CD8-positive, alpha-beta memory T cell (primary cell): Measurements from ENCODE around the gene MYCN. TPM values are rescaled to one million over a fixed set of nuclear protein-coding genes. Genes with fewer than 3 reads are reported as not detected.

ENCODE experiments used
- CTCF ChIA-PET: fragments of 350-600 bp; sonication (Branson Sonifier 250); formaldehyde crosslinking; loops from one replicate; lab custom pipeline; 2021; ENCODE audit warnings: antibody characterized with exemption; lab: Charles Lee
- POLR2A ChIA-PET: fragments of 350-600 bp; sonication (Branson Sonifier 250); formaldehyde crosslinking; loops from one replicate; lab custom pipeline; 2021; ENCODE audit warnings: antibody characterized with exemption; lab: Charles Lee
- DNase-seq, 5 donors: peaks; one replicate each; pipeline versions ENCODE4 v3.0.0 to v3.0.0-alpha.2; 2020 to 2022; ENCODE audit warnings: mixed read lengths in 1 of 5
- H3K27ac ChIP-seq: one replicate; pipeline ENCODE4 v1.7.0; 2013; ENCODE audit warnings: low read depth, mild to moderate bottlenecking, low read length, moderate library complexity
- H3K27me3 ChIP-seq: 2 replicates; pipeline ENCODE4 v1.7.0; 2013; ENCODE audit warnings: low read length, mild to moderate bottlenecking; ENCODE audit not compliant: insufficient read depth, poor library complexity, severe bottlenecking
- H3K36me3 ChIP-seq: 2 replicates; pipeline ENCODE4 v1.7.0; 2013; ENCODE audit warnings: mild to moderate bottlenecking, low read length, moderate library complexity; ENCODE audit not compliant: insufficient read depth
- H3K4me1 ChIP-seq: 2 replicates; pipeline ENCODE4 v1.7.0; 2013; ENCODE audit warnings: mild to moderate bottlenecking, low read length, moderate library complexity; ENCODE audit not compliant: insufficient read depth
- H3K4me3 ChIP-seq: 2 replicates; pipeline ENCODE4 v1.7.0; 2013; ENCODE audit warnings: mild to moderate bottlenecking, low read length
- H3K9me3 ChIP-seq: 2 replicates; pipeline ENCODE4 v1.7.0; 2013; ENCODE audit warnings: mild to moderate bottlenecking, low read length
- H3K27ac Mint-ChIP-seq, 8 donors: one replicate each; pipeline ENCODE4 v1.8.0; 2020 to 2021; ENCODE audit warnings: mixed read lengths in 8 of 8, mild to moderate bottlenecking in 6 of 8, inconsistent platforms in 3 of 8, moderate library complexity in 3 of 8
- H3K27me3 Mint-ChIP-seq, 2 donors: one replicate each; pipeline ENCODE4 v1.8.0; 2020 to 2021; ENCODE audit warnings: mixed read lengths in 2 of 2, mild to moderate bottlenecking in 1 of 2, moderate library complexity in 1 of 2
- H3K36me3 Mint-ChIP-seq, 3 donors: one replicate each; pipeline ENCODE4 v1.8.0; 2020 to 2021; ENCODE audit warnings: mixed read lengths in 3 of 3, inconsistent platforms in 1 of 3, mild to moderate bottlenecking in 1 of 3
- H3K4me1 Mint-ChIP-seq, 3 donors: one replicate each; pipeline ENCODE4 v1.8.0; 2020 to 2021; ENCODE audit warnings: mixed read lengths in 3 of 3, inconsistent platforms in 1 of 3, mild to moderate bottlenecking in 1 of 3
- H3K4me3 Mint-ChIP-seq, 7 donors: one replicate each; pipeline ENCODE4 v1.8.0; 2020 to 2021; ENCODE audit warnings: mixed read lengths in 7 of 7, mild to moderate bottlenecking in 6 of 7, moderate library complexity in 4 of 7, inconsistent platforms in 2 of 7
- H3K9me3 Mint-ChIP-seq, 5 donors: one replicate each; pipeline ENCODE4 v1.8.0; 2020 to 2022; ENCODE audit warnings: mixed read lengths in 5 of 5, mild to moderate bottlenecking in 3 of 5, moderate library complexity in 2 of 5, inconsistent platforms in 1 of 5
- polyA plus RNA-seq: library from polyadenylated mRNA; unstranded; fragments of 300-500 nt; fragmentation: Illumina TruSeq; gene quantifications from one replicate; pipeline ENCODE4 v1.2.3, GENCODE V29; 2021
- total RNA-seq, 2 experiments: library from RNA; stranded (reverse); gene quantifications; one replicate each; pipeline ENCODE4 v1.2.3, GENCODE V29; 2021

The MYCN gene
- total and polyA plus RNA-seq, 3 experiments from 2014 or later, result not detected

GRCh38 chr2:15952451-15953146 is 12.2 kb downstream of the MYCN start:
- Histone ChIP-seq H3K4me1 (no peaks in the 10 kb centered on the region), H3K36me3 (no peaks in the 10 kb centered on the region), H3K9me3 (no peaks in the 10 kb centered on the region), H3K27me3 (no peaks in the 10 kb centered on the region), H3K27ac (no peak overlapping the region), H3K4me3 (no peak overlapping the region)
- H3K4me1 Mint-ChIP-seq, result no peaks in the 10 kb centered on the region
- H3K36me3 Mint-ChIP-seq, result peaks cover 0 to 3% (median 0%) of the 10 kb centered on the region in 3 donors
- H3K9me3 Mint-ChIP-seq, result peaks cover 0 to 3% (median 0%) of the 10 kb centered on the region in 5 donors
- CTCF ChIA-PET, result no interaction called here
- no peak overlapping the region for H3K27ac Mint-ChIP-seq
- DNase-seq, result no peak
- peaks cover 8 to 10% of the 10 kb centered on the region in 2 donors for H3K27me3 Mint-ChIP-seq
- H3K4me3 Mint-ChIP-seq, result no peak overlapping the region
- POLR2A ChIA-PET, result no interaction called here

GRCh38 chr2:15953147-15953630 is 12.8 kb downstream of the MYCN start:
- Histone ChIP-seq H3K9me3 (no peaks in the 10 kb centered on the region), H3K4me3 (no peak overlapping the region), H3K4me1 (no peaks in the 10 kb centered on the region), H3K36me3 (no peaks in the 10 kb centered on the region), H3K27ac (no peak overlapping the region), H3K27me3 (no peaks in the 10 kb centered on the region)
- Mint-ChIP-seq H3K4me3 (no peak overlapping the region), H3K36me3 (peaks cover 0 to 3% (median 0%) of the 10 kb centered on the region in 3 donors), H3K27ac (no peak overlapping the region), H3K4me1 (no peaks in the 10 kb centered on the region), H3K9me3 (peaks cover 0 to 3% (median 0%) of the 10 kb centered on the region in 5 donors), H3K27me3 (peaks cover 8 to 12% of the 10 kb centered on the region in 2 donors)
- ChIA-PET CTCF (no interaction called here), POLR2A (no interaction called here)
- no peak for DNase-seq

GRCh38 chr2:15953891-15954680 is 13.7 kb downstream of the MYCN start:
- H3K4me1 Mint-ChIP-seq, result no peaks in the 10 kb centered on the region
- no peak overlapping the region for H3K27ac ChIP-seq
- POLR2A ChIA-PET, result no interaction called here

GRCh38 chr2:15954761-15955160 is 14.4 kb downstream of the MYCN start:
- Histone ChIP-seq H3K27ac (no peak overlapping the region), H3K4me3 (no peak overlapping the region), H3K36me3 (no peaks in the 10 kb centered on the region), H3K27me3 (no peaks in the 10 kb centered on the region), H3K9me3 (no peaks in the 10 kb centered on the region), H3K4me1 (no peaks in the 10 kb centered on the region)
- no peak overlapping the region for H3K4me3 Mint-ChIP-seq
- no peak for DNase-seq
- H3K4me1 Mint-ChIP-seq, result no peaks in the 10 kb centered on the region
- H3K27ac Mint-ChIP-seq, result no peak overlapping the region
- POLR2A ChIA-PET, result no interaction called here
- peaks cover 0 to 4% (median 0%) of the 10 kb centered on the region in 5 donors for H3K9me3 Mint-ChIP-seq
- H3K36me3 Mint-ChIP-seq, result no peaks in the 10 kb centered on the region
- CTCF ChIA-PET, result no interaction called here
- H3K27me3 Mint-ChIP-seq, result peaks cover 3 to 9% of the 10 kb centered on the region in 2 donors

More at GRCh38 chr2:15953891-15954680, 13.7 kb downstream of the MYCN start:
- CTCF ChIA-PET, result no interaction called here
- Mint-ChIP-seq H3K36me3 (peaks cover 0 to 3% (median 0%) of the 10 kb centered on the region in 3 donors), H3K27me3 (peaks cover 8 to 15% of the 10 kb centered on the region in 2 donors), H3K4me3 (no peak overlapping the region), H3K27ac (no peak overlapping the region), H3K9me3 (peaks cover 0 to 3% (median under 1%) of the 10 kb centered on the region in 5 donors)
- DNase-seq, result no peak
- Histone ChIP-seq H3K36me3 (no peaks in the 10 kb centered on the region), H3K27me3 (no peaks in the 10 kb centered on the region), H3K9me3 (no peaks in the 10 kb centered on the region), H3K4me3 (no peak overlapping the region), H3K4me1 (no peaks in the 10 kb centered on the region)

DNA sequence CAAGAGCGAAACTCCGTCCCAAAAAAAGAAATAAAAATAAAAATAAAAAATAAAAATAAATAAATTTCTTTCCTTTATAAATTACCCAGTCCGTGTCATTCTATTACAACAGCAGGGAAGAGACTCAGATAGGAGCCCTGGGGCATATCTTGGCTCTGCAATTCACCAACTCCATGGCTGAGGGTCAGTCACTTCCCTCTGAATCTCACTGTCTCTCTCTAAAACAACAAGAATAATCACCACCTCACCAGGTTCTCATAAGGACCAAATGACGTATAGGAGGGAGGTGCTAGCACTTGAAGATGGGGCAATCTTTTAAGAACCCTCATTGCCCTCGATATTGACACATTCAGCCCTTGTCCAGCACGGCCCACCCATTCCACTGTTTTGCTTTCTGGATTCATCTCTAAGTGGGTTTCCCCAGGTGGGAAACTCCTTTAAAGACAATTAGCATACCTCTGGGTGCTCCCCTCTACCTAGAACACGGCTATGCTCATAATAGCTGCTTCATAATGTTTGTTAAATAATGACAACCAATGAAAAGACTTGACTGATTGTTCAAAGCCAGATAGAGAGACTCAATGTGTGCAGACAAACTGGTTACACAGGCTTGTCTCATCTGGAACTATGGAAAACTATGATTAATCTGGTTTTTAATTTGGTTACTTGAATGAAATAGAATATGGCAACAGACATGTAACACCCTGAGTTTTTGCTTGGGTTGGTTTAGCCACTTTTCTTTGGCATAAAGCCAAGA is 15.1 kb downstream of the MYCN start:
- Mint-ChIP-seq H3K27me3 (peaks cover 2 to 7% of the 10 kb centered on the region in 2 donors), H3K4me3 (no peak overlapping the region), H3K9me3 (peaks cover 0 to 4% (median 0%) of the 10 kb centered on the region in 5 donors), H3K36me3 (no peaks in the 10 kb centered on the region), H3K27ac (no peak overlapping the region), H3K4me1 (no peaks in the 10 kb centered on the region)
- POLR2A ChIA-PET, result no interaction called here
- no peak for DNase-seq
- H3K4me1 ChIP-seq, result no peaks in the 10 kb centered on the region
- no peaks in the 10 kb centered on the region for H3K9me3 ChIP-seq
- no peaks in the 10 kb centered on the region for H3K27me3 ChIP-seq
- CTCF ChIA-PET, result no interaction called here
- no peak overlapping the region for H3K27ac ChIP-seq
- H3K4me3 ChIP-seq, result no peak overlapping the region
- no peaks in the 10 kb centered on the region for H3K36me3 ChIP-seq

DNA sequence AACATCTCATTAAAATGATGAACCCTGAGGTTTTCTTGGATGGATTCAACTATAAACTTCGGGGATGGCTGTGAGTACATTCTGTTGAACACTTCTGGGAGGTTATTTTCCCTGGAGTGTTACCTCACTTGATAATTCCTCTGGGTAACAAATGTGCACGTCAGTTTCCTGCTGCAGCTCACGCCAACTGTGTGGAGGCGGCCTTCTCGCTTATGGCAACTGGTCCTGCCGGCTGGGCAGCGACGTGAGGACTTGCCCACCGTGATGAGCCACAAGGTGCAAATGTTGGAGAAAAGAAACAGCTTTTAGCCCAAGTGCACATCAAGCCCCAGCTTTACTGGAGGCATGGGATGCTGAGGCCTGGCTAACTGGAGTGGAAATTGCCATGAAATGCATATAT is 15.9 kb downstream of the MYCN start:
- Mint-ChIP-seq H3K4me1 (no peaks in the 10 kb centered on the region), H3K9me3 (peaks cover 0 to 4% (median 0%) of the 10 kb centered on the region in 5 donors), H3K36me3 (no peaks in the 10 kb centered on the region), H3K4me3 (no peak overlapping the region), H3K27ac (peak overlapping the region in 1 of 8 donors; percentile 11), H3K27me3 (peaks cover 2 to 7% of the 10 kb centered on the region in 2 donors)
- POLR2A ChIA-PET, result no interaction called here
- Histone ChIP-seq H3K27ac (no peak overlapping the region), H3K9me3 (no peaks in the 10 kb centered on the region), H3K4me3 (no peak overlapping the region), H3K36me3 (no peaks in the 10 kb centered on the region), H3K27me3 (no peaks in the 10 kb centered on the region), H3K4me1 (no peaks in the 10 kb centered on the region)
- CTCF ChIA-PET, result no interaction called here
- no peak for DNase-seq

GRCh38 chr2:15956751-15957736 is 16.7 kb downstream of the MYCN start:
- ChIA-PET POLR2A (no interaction called here), CTCF (no interaction called here)
- no peak overlapping the region for H3K4me3 Mint-ChIP-seq
- no peaks in the 10 kb centered on the region for H3K27me3 ChIP-seq
- H3K27ac ChIP-seq, result no peak overlapping the region
- H3K27ac Mint-ChIP-seq, result no peak overlapping the region
- DNase-seq, result no peak
- no peaks in the 10 kb centered on the region for H3K36me3 Mint-ChIP-seq
- no peak overlapping the region for H3K4me3 ChIP-seq
- peaks cover 3 to 7% of the 10 kb centered on the region in 2 donors for H3K27me3 Mint-ChIP-seq
- peaks cover 0 to 5% (median 0%) of the 10 kb centered on the region in 5 donors for H3K9me3 Mint-ChIP-seq
- no peaks in the 10 kb centered on the region for H3K9me3 ChIP-seq
- no peaks in the 10 kb centered on the region for H3K4me1 Mint-ChIP-seq
- H3K4me1 ChIP-seq, result no peaks in the 10 kb centered on the region
- H3K36me3 ChIP-seq, result no peaks in the 10 kb centered on the region
